HL-60 (cell line): Measurements from ENCODE around the gene HS3ST4.
"Not testable (repeated sequence)": the region's sequence is repeated elsewhere in the genome, so short reads cannot be mapped to it uniquely, and the experiment has no call there.

Experiments
- DNase-seq, 2 experiments: peaks; one replicate each; pipeline ENCODE4 v3.0.0-alpha.2; 2010 to 2020; ENCODE audit warnings: low read depth in 1 of 2, low spot score in 1 of 2
- H3K27ac ChIP-seq: fragments of 250-450 bp; sonication (Bioruptor Pico); replicated peaks from 2 replicates; pipeline ENCODE4 v1.5.1; 2020; ENCODE audit warnings: mild to moderate bottlenecking, moderate library complexity
- H3K27me3 ChIP-seq: fragments of 250-450 bp; sonication (Bioruptor Pico); 2 replicates; pipeline ENCODE4 v1.5.1; 2021; ENCODE audit warnings: mild to moderate bottlenecking, moderate library complexity; ENCODE audit not compliant: insufficient read depth, poor library complexity, severe bottlenecking
- H3K4me3 ChIP-seq: replicated peaks from 2 replicates; pipeline ENCODE4 v1.5.1; 2011; ENCODE audit warnings: mild to moderate bottlenecking, control low read depth, low read length; ENCODE audit not compliant: insufficient read depth
- GABPA ChIP-seq: IDR thresholded peaks from 2 replicates; pipeline ENCODE4 v1.6.1; 2012; ENCODE audit warnings: low read depth
- POLR2AphosphoS5 ChIP-seq: IDR thresholded peaks from 2 replicates; pipeline ENCODE4 v1.6.1; 2012; ENCODE audit warnings: low read depth
- SPI1 ChIP-seq: IDR thresholded peaks from 2 replicates; pipeline ENCODE4 v1.6.1; 2012; ENCODE audit warnings: low read depth, mild to moderate bottlenecking, borderline replicate concordance
- TF ChIP-seq, protein P1 (sequence below): IDR thresholded peaks from 2 replicates; pipeline ENCODE4 v1.6.1; 2012; ENCODE audit warnings: low read depth; ENCODE audit not compliant: insufficient replicate concordance
- TF ChIP-seq, protein P2 (sequence below): IDR thresholded peaks from one replicate; pipeline ENCODE4 v1.5.1; 2011; ENCODE audit warnings: low read length, control low read depth, inconsistent platforms; ENCODE audit not compliant: insufficient read depth

Gene HS3ST4

DNA sequence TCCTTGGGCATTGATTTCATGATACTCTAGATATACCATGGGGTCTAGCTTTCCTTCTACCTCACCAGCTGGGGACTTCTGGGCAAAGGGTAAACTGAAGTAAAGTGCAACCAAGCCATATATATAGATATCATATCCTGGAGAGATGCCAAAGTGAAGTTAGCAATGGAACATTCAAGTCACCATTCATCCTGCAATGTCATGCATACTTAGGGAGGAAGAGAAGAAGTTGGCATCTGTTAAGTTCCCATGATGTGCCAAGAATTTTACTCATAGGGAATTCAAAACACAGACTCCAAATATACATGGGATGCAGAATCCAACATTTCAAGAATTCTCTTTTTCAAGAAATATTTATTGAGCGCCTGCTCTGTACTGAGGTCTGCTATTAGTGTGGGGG, 399.8 kb downstream of the HS3ST4 start:
- Histone ChIP-seq H3K27me3 (no peaks in the 10 kb centered on the region), H3K27ac (no peak overlapping the region), H3K4me3 (no peak overlapping the region)
- TF ChIP-seq SPI1 (no peak), POLR2AphosphoS5 (no peak), GABPA (no peak)
- TF ChIP-seq, protein P1, sequence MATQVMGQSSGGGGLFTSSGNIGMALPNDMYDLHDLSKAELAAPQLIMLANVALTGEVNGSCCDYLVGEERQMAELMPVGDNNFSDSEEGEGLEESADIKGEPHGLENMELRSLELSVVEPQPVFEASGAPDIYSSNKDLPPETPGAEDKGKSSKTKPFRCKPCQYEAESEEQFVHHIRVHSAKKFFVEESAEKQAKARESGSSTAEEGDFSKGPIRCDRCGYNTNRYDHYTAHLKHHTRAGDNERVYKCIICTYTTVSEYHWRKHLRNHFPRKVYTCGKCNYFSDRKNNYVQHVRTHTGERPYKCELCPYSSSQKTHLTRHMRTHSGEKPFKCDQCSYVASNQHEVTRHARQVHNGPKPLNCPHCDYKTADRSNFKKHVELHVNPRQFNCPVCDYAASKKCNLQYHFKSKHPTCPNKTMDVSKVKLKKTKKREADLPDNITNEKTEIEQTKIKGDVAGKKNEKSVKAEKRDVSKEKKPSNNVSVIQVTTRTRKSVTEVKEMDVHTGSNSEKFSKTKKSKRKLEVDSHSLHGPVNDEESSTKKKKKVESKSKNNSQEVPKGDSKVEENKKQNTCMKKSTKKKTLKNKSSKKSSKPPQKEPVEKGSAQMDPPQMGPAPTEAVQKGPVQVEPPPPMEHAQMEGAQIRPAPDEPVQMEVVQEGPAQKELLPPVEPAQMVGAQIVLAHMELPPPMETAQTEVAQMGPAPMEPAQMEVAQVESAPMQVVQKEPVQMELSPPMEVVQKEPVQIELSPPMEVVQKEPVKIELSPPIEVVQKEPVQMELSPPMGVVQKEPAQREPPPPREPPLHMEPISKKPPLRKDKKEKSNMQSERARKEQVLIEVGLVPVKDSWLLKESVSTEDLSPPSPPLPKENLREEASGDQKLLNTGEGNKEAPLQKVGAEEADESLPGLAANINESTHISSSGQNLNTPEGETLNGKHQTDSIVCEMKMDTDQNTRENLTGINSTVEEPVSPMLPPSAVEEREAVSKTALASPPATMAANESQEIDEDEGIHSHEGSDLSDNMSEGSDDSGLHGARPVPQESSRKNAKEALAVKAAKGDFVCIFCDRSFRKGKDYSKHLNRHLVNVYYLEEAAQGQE = no peak
- TF ChIP-seq, protein P2, sequence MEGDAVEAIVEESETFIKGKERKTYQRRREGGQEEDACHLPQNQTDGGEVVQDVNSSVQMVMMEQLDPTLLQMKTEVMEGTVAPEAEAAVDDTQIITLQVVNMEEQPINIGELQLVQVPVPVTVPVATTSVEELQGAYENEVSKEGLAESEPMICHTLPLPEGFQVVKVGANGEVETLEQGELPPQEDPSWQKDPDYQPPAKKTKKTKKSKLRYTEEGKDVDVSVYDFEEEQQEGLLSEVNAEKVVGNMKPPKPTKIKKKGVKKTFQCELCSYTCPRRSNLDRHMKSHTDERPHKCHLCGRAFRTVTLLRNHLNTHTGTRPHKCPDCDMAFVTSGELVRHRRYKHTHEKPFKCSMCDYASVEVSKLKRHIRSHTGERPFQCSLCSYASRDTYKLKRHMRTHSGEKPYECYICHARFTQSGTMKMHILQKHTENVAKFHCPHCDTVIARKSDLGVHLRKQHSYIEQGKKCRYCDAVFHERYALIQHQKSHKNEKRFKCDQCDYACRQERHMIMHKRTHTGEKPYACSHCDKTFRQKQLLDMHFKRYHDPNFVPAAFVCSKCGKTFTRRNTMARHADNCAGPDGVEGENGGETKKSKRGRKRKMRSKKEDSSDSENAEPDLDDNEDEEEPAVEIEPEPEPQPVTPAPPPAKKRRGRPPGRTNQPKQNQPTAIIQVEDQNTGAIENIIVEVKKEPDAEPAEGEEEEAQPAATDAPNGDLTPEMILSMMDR = no peak
- DNase-seq = no peak

DNA sequence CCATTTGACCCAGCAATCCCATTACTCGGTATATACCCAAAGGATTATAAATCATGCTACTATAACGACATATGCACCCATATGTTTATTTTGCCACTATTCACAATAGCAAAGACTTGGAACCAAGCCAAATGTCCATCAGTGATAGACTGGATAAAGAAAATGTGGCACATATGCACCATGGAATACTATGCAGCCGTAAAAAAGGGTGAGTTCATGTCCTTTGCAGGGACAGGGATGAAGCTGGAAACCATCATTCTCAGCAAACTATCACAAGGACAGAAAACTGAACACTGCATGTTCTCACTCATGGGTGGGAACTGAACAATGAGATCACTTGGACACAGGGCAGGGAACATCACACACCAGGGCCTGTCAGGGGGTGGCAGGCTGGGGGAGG, 406.4 kb downstream of the HS3ST4 start:
- not testable (repeated sequence) for H3K4me3 ChIP-seq, H3K27ac ChIP-seq, H3K27me3 ChIP-seq, DNase-seq

DNA sequence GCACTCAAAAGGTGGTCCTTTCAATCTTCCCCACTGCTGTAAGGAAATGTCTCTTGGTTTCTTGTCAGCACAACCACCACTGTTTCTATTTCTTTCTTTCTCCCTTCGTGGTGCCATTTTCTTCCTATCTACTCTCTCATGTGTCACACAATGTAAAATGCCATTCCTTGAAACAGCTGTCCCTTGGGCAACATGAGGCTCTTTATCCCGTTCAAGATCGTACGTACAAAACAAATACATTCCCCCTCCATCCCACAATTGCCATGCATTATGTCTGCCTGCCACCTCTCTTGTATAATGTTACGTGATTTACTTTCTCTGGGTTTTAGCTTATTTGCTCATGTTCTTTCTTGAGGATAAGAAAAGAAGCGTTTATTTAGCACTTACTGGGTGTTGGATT, 410.6 kb downstream of the HS3ST4 start:
- Histone ChIP-seq H3K4me3 (no peak overlapping the region), H3K27ac (no peak overlapping the region), H3K27me3 (no peaks in the 10 kb centered on the region)
- no peak for DNase-seq
- TF ChIP-seq SPI1 (no peak), POLR2AphosphoS5 (no peak), GABPA (no peak)
- TF ChIP-seq, protein P1 = no peak
- TF ChIP-seq, protein P2 = no peak

DNA sequence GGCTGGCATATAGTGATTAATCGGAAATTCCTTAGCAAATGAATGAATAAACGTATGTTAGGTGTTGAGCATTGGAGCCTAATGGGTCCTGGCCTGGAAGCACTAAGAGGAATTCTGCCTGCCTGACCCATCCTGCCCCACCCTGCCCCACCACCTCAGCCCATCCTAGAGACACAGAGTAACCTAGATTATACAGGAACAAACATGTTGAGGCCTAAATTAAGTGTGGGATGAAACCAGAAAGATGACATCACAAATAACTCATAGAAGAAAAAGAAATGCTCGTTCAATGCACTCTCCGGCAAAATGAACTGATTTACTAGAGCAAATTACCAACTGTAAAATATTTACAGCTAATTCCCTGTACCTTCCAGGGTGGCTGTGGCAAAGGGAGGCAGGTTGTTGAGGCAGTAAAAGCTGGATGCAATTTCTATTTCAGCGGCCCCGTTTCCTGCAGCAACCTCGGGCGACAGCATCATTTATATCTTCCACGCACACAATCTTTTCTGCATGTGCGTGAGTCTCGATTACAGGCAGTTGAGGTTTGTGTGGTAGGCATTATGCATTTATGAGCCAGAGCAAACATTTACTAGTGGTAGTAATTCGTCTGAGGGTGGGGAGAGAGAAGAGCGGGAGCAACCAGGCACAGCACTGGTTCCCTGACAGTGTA, 417.2 kb downstream of the HS3ST4 start:
- Histone ChIP-seq H3K4me3 (no peak overlapping the region), H3K27ac (no peak overlapping the region), H3K27me3 (no peaks in the 10 kb centered on the region)
- DNase-seq = no peak
- TF ChIP-seq SPI1 = no peak
- TF ChIP-seq, protein P2 = no peak
- TF ChIP-seq GABPA = no peak
- TF ChIP-seq, protein P1 = no peak
- TF ChIP-seq POLR2AphosphoS5 = no peak
